HT1080 (cell line): ENCODE results near the gene CTNND2. TPM values are rescaled to one million over a fixed set of nuclear protein-coding genes. Genes with fewer than 3 reads are reported as not detected.

Experiments used
- DNase-seq: peaks from one replicate; pipeline ENCODE4 v3.0.0-alpha.2; 2015; ENCODE audit warnings: low read depth
- small RNA-seq: library from RNA; depleted of rRNA; stranded (forward); fragments of <200 nt; gene quantifications from one replicate; pipeline ENCODE3, GENCODE V24; 2014
- total RNA-seq: library from RNA; depleted of rRNA; stranded (reverse); fragments of >200 nt; shearing (Covaris generic); gene quantifications from 2 replicates; pipeline ENCODE4 v1.2.3, GENCODE V29; 2014

CTNND2 gene
- total RNA-seq, 1 experiment from 2014 or later: 0.18 TPM

GRCh38 chr5:10941900-10942299 lies 962.3 kb downstream of the CTNND2 start:
- DNase-seq: no peak

GRCh38 chr5:10936081-10936855 lies 968.0 kb downstream of the CTNND2 start:
- no peak for DNase-seq

- DNase-seq: no peak
Observed at GRCh38 chr5:10935536-10935935, 968.7 kb downstream of the CTNND2 start.

GRCh38 chr5:10934783-10935355 lies 969.4 kb downstream of the CTNND2 start:
- DNase-seq: no peak

- DNase-seq: no peak
Observed at GRCh38 chr5:10933121-10933520, 971.1 kb downstream of the CTNND2 start.

GRCh38 chr5:10932426-10932825 lies 971.8 kb downstream of the CTNND2 start:
- no peak for DNase-seq

GRCh38 chr5:10927608-10928007 lies 976.6 kb downstream of the CTNND2 start:
- DNase-seq: no peak

- no peak for DNase-seq
Observed at GRCh38 chr5:10923310-10923709, 980.9 kb downstream of the CTNND2 start.

Small RNA genes within 50 kb of the gene (small RNA-seq; reads per million reads assigned to genes)
- gene RNU6-429P: not detected
